Lower leg skin (tissue), 4 donors: Measurements from ENCODE around the gene DCAF11. TPM values are rescaled to one million over a fixed set of nuclear protein-coding genes. Genes with fewer than 3 reads are reported as not detected.

Source experiments
- DNase-seq, 2 donors: peaks; one replicate each; pipeline ENCODE4 v3.0.0-alpha.2; 2019; ENCODE audit warnings: low spot score in 2 of 2
- H3K4me3 ChIP-seq: fragments of 200-600 bp; sonication (generic); 2 replicates; pipeline ENCODE4 v1.5.1; 2017; ENCODE audit warnings: mild to moderate bottlenecking, low read depth; ENCODE audit not compliant: poor library complexity, severe bottlenecking
- POLR2A ChIP-seq, 2 donors: fragments of 450-650 bp; IDR thresholded peaks; one replicate each; pipeline ENCODE4 v1.6.1; 2016 to 2017; ENCODE audit warnings: antibody characterized with exemption in 2 of 2, mild to moderate bottlenecking in 1 of 2, moderate library complexity in 1 of 2
- WGBS, 2 donors: methylation state at CpG; one replicate each; pipeline ENCODE4 v1.1.5; 2018; 5-methylcytosine and 5-hydroxymethylcytosine counted together
- intact Hi-C: fragments of 100-400 bp; cut with DNase I; formaldehyde crosslinking; loops from one replicate; pipeline ENCODE4 v1.15.0; 2023; ENCODE audit warnings: low total_unique reads
- microRNA-seq, 2 donors: library from miRNA; unstranded; fragments of <30 nt; microRNA quantifications; one replicate each; pipeline ENCODE4, GENCODE V29; 2016; ENCODE audit warnings: borderline replicate concordance in 2 of 2, borderline number of aligned reads in 1 of 2
- total RNA-seq, 4 donors: library from RNA; depleted of rRNA; stranded (reverse); fragments of >200 nt; gene quantifications; one replicate each; pipeline ENCODE4 v1.1.0, GENCODE V29; 2016
- TF ChIP-seq, protein P1 (sequence below), 3 donors: fragments of 450-650 bp; IDR thresholded peaks; one replicate each; pipeline ENCODE4 v1.5.1; 2016; ENCODE audit warnings: antibody characterized with exemption in 3 of 3, mild to moderate bottlenecking in 3 of 3, moderate library complexity in 2 of 3

DCAF11 gene
- total RNA-seq, 4 donors from 2014 or later, result 53.3 to 134 (median 64.3) TPM

DNA sequence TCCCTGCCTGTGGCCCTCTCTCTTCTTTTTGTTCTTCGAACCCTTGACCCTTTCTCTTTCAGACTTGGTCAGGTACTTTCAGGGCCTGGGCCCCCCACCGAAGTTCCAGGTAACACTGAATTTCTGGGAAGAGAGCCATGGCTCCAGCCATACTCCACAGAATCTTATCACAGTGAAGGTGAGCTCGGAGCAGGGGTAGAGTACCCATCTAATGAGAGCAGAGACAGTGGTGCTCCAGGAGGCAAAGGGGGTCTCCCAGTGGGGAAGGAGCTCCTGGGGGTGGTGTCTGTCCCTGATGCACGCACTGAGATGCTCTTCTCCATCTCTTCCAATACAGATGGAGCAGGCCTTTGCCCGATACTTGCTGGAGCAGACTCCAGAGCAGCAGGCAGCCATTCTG, 51.2 kb downstream of the DCAF11 start:
- DNase-seq, result no peak
- no peak for TF ChIP-seq POLR2A (IDR thresholded peaks at IDR 0.05)
- TF ChIP-seq, protein P1, sequence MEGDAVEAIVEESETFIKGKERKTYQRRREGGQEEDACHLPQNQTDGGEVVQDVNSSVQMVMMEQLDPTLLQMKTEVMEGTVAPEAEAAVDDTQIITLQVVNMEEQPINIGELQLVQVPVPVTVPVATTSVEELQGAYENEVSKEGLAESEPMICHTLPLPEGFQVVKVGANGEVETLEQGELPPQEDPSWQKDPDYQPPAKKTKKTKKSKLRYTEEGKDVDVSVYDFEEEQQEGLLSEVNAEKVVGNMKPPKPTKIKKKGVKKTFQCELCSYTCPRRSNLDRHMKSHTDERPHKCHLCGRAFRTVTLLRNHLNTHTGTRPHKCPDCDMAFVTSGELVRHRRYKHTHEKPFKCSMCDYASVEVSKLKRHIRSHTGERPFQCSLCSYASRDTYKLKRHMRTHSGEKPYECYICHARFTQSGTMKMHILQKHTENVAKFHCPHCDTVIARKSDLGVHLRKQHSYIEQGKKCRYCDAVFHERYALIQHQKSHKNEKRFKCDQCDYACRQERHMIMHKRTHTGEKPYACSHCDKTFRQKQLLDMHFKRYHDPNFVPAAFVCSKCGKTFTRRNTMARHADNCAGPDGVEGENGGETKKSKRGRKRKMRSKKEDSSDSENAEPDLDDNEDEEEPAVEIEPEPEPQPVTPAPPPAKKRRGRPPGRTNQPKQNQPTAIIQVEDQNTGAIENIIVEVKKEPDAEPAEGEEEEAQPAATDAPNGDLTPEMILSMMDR (IDR thresholded peaks at IDR 0.05), result no peak
- WGBS, 2 donors, result 92 to 93% methylated on average over 5 of the region's 5 CpGs
- H3K4me3 ChIP-seq, result no peak overlapping the region
- intact Hi-C loops, result no loop called here

DNA sequence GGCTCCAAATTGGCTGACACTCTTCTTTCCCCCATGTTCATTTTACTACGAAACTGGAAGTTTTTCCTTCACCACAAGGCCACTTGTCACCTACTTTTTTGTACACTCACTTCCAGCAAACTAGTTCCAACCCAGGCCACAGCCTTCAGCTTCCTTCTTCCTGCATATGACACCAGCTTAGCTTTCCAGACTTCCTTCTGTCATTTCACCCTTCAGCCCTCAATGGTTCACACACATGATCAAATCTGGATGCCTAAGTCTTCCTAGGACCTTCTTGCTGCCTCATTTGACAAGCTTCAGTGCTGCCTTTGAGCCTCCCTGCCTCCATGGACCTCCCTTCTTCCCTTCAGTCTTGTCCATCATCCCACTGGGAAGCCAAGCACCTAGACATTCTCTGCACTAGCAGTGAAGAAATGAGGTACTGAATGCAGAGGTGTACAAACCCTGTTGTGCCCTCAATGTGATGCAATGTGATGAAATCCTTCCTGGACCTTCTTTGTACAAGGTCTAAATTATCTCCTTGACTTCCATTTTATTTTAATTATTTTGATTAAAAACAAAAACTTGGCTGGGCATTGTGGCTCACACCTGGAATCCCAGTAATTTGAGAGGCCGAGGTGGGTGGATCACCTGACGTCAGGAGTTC, 53.0 kb downstream of the DCAF11 start:
- intact Hi-C loops, result no loop called here
- 86 to 89% methylated on average over 3 of the region's 3 CpGs for whole genome bisulfite sequencing, 2 donors
- no peak for DNase-seq
- no peak for TF ChIP-seq POLR2A (IDR thresholded peaks at IDR 0.05)
- TF ChIP-seq, protein P1 (IDR thresholded peaks at IDR 0.05), result peak in 1 of 3 donors; percentile 23
- H3K4me3 ChIP-seq, result no peak overlapping the region

DNA sequence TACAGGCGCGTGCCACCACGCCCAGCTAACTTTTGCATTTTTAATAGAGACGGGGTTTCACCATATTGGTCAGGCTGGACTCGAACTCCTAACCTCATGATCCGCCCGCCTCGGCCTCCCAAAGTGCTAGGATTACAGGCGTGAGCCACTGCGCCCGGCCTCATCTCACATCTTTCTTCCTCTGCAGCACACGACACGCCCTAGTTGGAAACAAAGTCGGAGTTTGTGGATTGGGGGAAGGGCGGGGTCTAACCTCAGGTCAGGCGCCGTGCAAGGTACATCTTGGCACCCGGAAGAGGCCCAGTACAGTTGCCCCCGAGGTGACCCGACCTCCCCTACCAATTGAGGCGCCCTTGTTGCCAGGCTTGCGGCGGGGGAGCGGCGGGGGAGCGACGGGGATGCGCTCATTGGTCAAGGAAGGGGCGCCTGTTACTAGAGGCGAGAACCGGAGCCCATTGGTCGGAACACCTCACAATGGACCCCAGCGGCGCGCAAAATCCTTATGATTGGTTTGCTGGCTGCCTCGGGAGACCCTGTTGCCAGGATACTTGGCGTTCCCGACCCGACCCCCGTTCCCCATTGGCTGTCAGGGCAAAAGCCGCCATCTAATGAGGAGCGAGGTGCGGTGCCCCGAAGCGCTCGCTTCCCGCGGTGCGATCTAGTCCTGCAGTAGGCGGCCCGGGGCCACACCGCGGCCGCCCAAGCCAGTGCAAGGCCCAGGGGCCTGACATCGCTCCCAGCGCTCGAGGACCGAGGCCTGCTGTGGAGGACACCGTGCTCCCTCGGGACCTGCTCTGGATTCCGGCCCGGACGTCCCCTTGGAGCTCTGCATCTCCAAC, 57.1 kb downstream of the DCAF11 start, which contains the start of gene REC8:
Gene REC8 (plus strand): TSS at position 659 of the 839 bp plus-strand sequence. CDS start 473 bp downstream, outside the sequence.
- DNase-seq, result no peak
- TF ChIP-seq POLR2A (IDR thresholded peaks at IDR 0.05), result no peak
- TF ChIP-seq, protein P1 (IDR thresholded peaks at IDR 0.05), result no peak
- intact Hi-C loops, result no loop called here

DNA sequence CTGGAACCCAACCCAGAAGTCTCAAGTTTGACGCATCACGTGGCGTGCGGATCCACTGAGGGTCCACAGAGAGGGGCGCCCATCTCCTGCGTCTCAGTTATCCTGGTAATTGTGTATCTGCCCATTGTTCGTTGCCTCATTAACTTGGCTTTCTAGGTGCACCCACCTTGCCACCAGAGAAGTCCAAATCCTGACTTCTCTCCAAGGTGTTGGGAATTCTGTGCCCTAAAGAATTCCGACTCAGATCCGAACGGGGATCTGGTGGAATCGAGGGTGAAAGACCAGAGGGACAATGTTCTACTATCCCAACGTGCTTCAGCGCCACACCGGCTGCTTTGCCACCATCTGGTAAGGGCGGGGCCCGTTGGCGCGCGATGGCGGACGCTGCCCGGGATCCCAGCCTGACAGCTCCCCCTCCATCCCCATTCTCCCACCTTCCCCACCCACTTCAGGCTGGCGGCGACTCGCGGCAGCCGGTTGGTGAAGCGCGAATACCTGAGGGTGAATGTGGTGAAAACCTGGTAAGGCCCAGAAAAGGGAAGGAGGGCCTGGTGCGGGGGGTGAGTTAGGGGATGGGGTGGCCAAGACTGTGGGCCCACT, 57.8 kb downstream of the DCAF11 start:
- H3K4me3 ChIP-seq, result no peak overlapping the region
- no peak for TF ChIP-seq POLR2A (IDR thresholded peaks at IDR 0.05)
- TF ChIP-seq, protein P1 (IDR thresholded peaks at IDR 0.05), result no peak
- WGBS, 2 donors, result 51 to 53% methylated on average over 30 of the region's 30 CpGs
- intact Hi-C loops, result no loop called here
- DNase-seq, result no peak

More for the DNA sequence above, 57.1 kb downstream of the DCAF11 start, which contains the start of gene REC8:
- no peak within 1 kb of the TSS for H3K4me3 ChIP-seq
- WGBS, 2 donors, result 43 to 44% methylated on average over 61 to 62 of the region's 63 CpGs

DNA sequence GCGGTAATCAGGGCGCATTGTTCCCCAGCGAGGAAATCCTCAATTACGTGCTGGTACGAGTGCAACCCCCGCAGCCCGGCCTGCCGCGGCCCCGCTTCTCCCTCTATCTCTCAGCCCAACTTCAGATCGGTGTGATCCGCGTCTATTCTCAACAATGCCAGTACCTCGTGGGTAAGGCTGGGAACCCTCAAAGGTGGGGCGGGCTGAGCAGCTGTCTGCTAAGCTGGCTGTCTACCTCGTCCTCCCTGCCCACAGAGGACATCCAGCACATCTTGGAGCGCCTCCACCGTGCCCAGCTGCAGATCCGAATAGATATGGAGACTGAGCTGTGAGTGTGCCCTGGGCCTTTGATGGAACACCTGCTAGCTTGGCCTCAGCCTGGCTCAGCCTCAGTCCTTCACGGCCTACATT, 58.3 kb downstream of the DCAF11 start:
- 73 to 80% methylated on average over 18 to 20 of the region's 20 CpGs for WGBS, 2 donors
- intact Hi-C loops, result no loop called here
- DNase-seq, result no peak
- TF ChIP-seq POLR2A (IDR thresholded peaks at IDR 0.05), result no peak
- TF ChIP-seq, protein P1 (IDR thresholded peaks at IDR 0.05), result no peak
- H3K4me3 ChIP-seq, result no peak overlapping the region

Small RNA genes within 50 kb of the gene (microRNA-seq; reads per million reads assigned to microRNA genes)
- 0 reads per million in 2 donors for gene MIR7703

Other genes starting within 250 kb of the DCAF11 start
- gene DHRS4, start 161.0 kb upstream of the DCAF11 start, total RNA-seq, result 10 to 100 TPM; 29.9 to 54.0 (median 38.9) TPM
- 10 to 100 TPM; 15.8 to 40.4 (median 23.3) TPM for gene DHRS4L2, start 125.8 kb upstream of the DCAF11 start, total RNA-seq
- 1 to 10 TPM; 2.8 to 7.6 (median 5.2) TPM for gene CARMIL3, start 62.8 kb upstream of the DCAF11 start, total RNA-seq
- gene CPNE6, start 43.2 kb upstream of the DCAF11 start, total RNA-seq, result under 1 TPM in 1 of 4 donors, not detected in 3; 0.39 TPM
- gene PCK2, start 20.5 kb upstream of the DCAF11 start, total RNA-seq, result 10 to 100 TPM; 15.4 to 29.0 (median 21.0) TPM
- 1 to 10 TPM in 2 of 4 donors, under 1 TPM in 1, not detected in 1; 0.52 to 2.4 (median 2.2) TPM for gene NRL, start 172 bp downstream of the DCAF11 start, total RNA-seq
- gene FITM1, start 15.9 kb downstream of the DCAF11 start, total RNA-seq, result 1 to 10 TPM in 2 of 4 donors, under 1 TPM in 1, not detected in 1; 0.61 to 1.3 (median 1.0) TPM
- gene PSME1, start 21.4 kb downstream of the DCAF11 start, total RNA-seq, result 100 to 1,000 TPM in 3 of 4 donors, 10 to 100 TPM in 1; 81.3 to 125 (median 114) TPM
- gene EMC9, start 26.8 kb downstream of the DCAF11 start, total RNA-seq, result 10 to 100 TPM; 13.3 to 21.8 (median 20.6) TPM
- 10 to 100 TPM; 23.2 to 50.2 (median 31.2) TPM for gene PSME2, start 31.8 kb downstream of the DCAF11 start, total RNA-seq
- 10 to 100 TPM; 53.1 to 98.6 (median 77.3) TPM for gene RNF31, start 32.7 kb downstream of the DCAF11 start, total RNA-seq
- 10 to 100 TPM; 36.1 to 54.1 (median 44.2) TPM for gene IRF9, start 46.5 kb downstream of the DCAF11 start, total RNA-seq
- gene REC8, start 57.3 kb downstream of the DCAF11 start, total RNA-seq, result 1 to 10 TPM; 1.2 to 7.1 (median 2.4) TPM
- gene IPO4, start 74.0 kb downstream of the DCAF11 start, total RNA-seq, result 10 to 100 TPM; 25.1 to 40.0 (median 32.6) TPM
- gene TM9SF1, start 80.7 kb downstream of the DCAF11 start, total RNA-seq, result 10 to 100 TPM; 44.6 to 64.4 (median 52.9) TPM
- not detected for gene TSSK4, start 90.9 kb downstream of the DCAF11 start, total RNA-seq
- 10 to 100 TPM; 50.3 to 99.6 (median 68.1) TPM for gene CHMP4A, start 98.7 kb downstream of the DCAF11 start, total RNA-seq
- gene MDP1, start 101.3 kb downstream of the DCAF11 start, total RNA-seq, result 10 to 100 TPM in 3 of 4 donors, 1 to 10 TPM in 1; 9.7 to 12.2 (median 10.7) TPM
- gene NEDD8, start 117.6 kb downstream of the DCAF11 start, total RNA-seq, result 100 to 1,000 TPM in 3 of 4 donors, 10 to 100 TPM in 1; 68.0 to 153 (median 107) TPM
- 10 to 100 TPM; 39.0 to 57.2 (median 49.0) TPM for gene GMPR2, start 118.2 kb downstream of the DCAF11 start, total RNA-seq
- 10 to 100 TPM; 52.5 to 70.9 (median 60.0) TPM for gene TINF2, start 127.8 kb downstream of the DCAF11 start, total RNA-seq
- gene TGM1, start 148.4 kb downstream of the DCAF11 start, total RNA-seq, result 100 to 1,000 TPM; 160 to 283 (median 235) TPM
- gene RABGGTA, start 156.8 kb downstream of the DCAF11 start, total RNA-seq, result 10 to 100 TPM; 35.5 to 69.4 (median 44.7) TPM
- gene DHRS1, start 185.0 kb downstream of the DCAF11 start, total RNA-seq, result 100 to 1,000 TPM in 1 of 4 donors, 10 to 100 TPM in 3; 55.0 to 112 (median 90.6) TPM
- gene NOP9, start 185.1 kb downstream of the DCAF11 start, total RNA-seq, result 10 to 100 TPM; 13.8 to 20.4 (median 17.6) TPM
- 10 to 100 TPM; 10.6 to 29.8 (median 25.1) TPM for gene CIDEB, start 193.2 kb downstream of the DCAF11 start, total RNA-seq
- gene LTB4R2, start 195.4 kb downstream of the DCAF11 start, total RNA-seq, result 100 to 1,000 TPM in 3 of 4 donors, 10 to 100 TPM in 1; 88.1 to 173 (median 147) TPM
- gene LTB4R, start 196.7 kb downstream of the DCAF11 start, total RNA-seq, result 100 to 1,000 TPM in 1 of 4 donors, 10 to 100 TPM in 3; 58.9 to 118 (median 70.9) TPM
- gene ADCY4, start 220.3 kb downstream of the DCAF11 start, total RNA-seq, result 10 to 100 TPM in 3 of 4 donors, 1 to 10 TPM in 1; 6.7 to 22.8 (median 16.5) TPM
- 10 to 100 TPM in 1 of 4 donors, 1 to 10 TPM in 3; 6.3 to 18.0 (median 7.2) TPM for gene RIPK3, start 225.2 kb downstream of the DCAF11 start, total RNA-seq